PC-9 (cell line): ENCODE measurements around the gene CARS2.

Source experiments
- CTCF ChIP-seq: fragments of 200-600 bp; sonication (generic); conservative IDR thresholded peaks from 2 replicates; pipeline ENCODE4 v1.6.1; 2017; ENCODE audit warnings: mixed run types, antibody characterized with exemption, mild to moderate bottlenecking, moderate library complexity
- EZH2 ChIP-seq: fragments of 200-600 bp; sonication (generic); IDR thresholded peaks from 2 replicates; pipeline ENCODE4 v1.8.0; 2017; ENCODE audit warnings: antibody characterized with exemption, low read depth

DNA sequence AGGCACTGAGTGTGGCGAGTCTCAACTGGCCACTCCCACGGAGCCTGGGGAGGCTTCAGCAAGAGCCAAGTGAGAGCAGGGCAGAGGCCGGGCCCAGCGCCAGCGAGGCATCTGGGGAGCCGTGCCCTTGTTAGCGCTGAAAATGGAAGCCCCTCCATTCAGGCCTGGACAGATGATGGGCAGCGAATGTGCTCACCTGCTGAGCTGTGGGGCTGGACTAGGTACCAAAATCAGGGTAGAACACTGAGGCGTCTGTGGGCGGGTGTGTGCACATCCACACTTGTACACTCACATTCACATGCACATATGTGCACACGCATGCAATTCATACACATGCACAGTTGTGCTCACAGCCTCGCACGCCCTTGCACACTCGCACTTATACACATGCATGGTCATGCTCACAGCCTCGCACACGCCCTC lies 69.9 kb downstream of the CARS2 start:
- no peak for TF ChIP-seq CTCF
- TF ChIP-seq EZH2: no peak
